MG63 (cell line): Measurements from ENCODE around the gene ERC2. TPM values are rescaled to one million over a fixed set of nuclear protein-coding genes. Genes with fewer than 3 reads are reported as not detected.

Source experiments
- DNase-seq: peaks from one replicate; pipeline ENCODE4 v3.0.0-alpha.2; 2020
- H3K27me3 ChIP-seq: fragments of 250-450 bp; sonication (Bioruptor Pico); 2 replicates; pipeline ENCODE4 v1.5.1; 2020; ENCODE audit warnings: mild to moderate bottlenecking, moderate library complexity
- H3K36me3 ChIP-seq: fragments of 250-450 bp; sonication (Bioruptor Pico); 2 replicates; pipeline ENCODE4 v1.5.1; 2020; ENCODE audit warnings: mild to moderate bottlenecking, moderate library complexity
- H3K4me3 ChIP-seq: fragments of 250-450 bp; sonication (Bioruptor Pico); 2 replicates; pipeline ENCODE4 v1.5.1; 2020; ENCODE audit warnings: mild to moderate bottlenecking, moderate library complexity
- H3K9me3 ChIP-seq: fragments of 250-450 bp; sonication (Bioruptor Pico); 2 replicates; pipeline ENCODE4 v1.5.1; 2020; ENCODE audit warnings: mild to moderate bottlenecking, moderate library complexity
- total RNA-seq: library from RNA; depleted of rRNA; stranded (reverse); fragments of >200 nt; shearing (Covaris generic); gene quantifications from 2 replicates; pipeline ENCODE4 v1.2.3, GENCODE V29; 2014; ENCODE audit warnings: low replicate concordance

Gene ERC2
- total RNA-seq, 1 experiment from 2014 or later, result not detected

- H3K27me3 ChIP-seq, result no peaks in the 10 kb centered on the region
- H3K4me3 ChIP-seq, result no peak overlapping the region
- no peak for DNase-seq
- no peaks in the 10 kb centered on the region for H3K36me3 ChIP-seq
- H3K9me3 ChIP-seq, result no peaks in the 10 kb centered on the region
These were observed 731.1 kb downstream of the ERC2 start for GRCh38 chr3:55737186-55737585.

DNA sequence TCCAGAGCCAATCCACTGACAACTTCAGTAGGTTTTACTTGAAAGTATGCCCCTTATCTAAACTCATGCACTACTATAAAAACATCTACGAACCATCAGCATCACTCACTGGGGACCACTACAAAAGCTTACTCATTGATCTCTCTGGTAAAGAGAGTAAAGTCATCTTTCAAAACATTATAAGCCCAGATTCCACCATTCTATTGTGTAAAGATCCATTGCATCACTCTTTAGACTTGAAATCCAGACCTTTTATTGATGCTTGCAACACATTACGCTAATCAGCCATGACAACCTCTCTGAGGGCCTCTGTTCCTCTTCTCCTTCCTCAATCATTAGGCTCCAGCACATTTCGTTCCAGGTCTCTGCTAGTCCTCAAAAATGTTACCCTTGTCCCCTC lies 732.3 kb downstream of the ERC2 start:
- Histone ChIP-seq H3K9me3 (no peaks in the 10 kb centered on the region), H3K27me3 (no peaks in the 10 kb centered on the region), H3K4me3 (no peak overlapping the region), H3K36me3 (no peaks in the 10 kb centered on the region)
- DNase-seq, result no peak

DNA sequence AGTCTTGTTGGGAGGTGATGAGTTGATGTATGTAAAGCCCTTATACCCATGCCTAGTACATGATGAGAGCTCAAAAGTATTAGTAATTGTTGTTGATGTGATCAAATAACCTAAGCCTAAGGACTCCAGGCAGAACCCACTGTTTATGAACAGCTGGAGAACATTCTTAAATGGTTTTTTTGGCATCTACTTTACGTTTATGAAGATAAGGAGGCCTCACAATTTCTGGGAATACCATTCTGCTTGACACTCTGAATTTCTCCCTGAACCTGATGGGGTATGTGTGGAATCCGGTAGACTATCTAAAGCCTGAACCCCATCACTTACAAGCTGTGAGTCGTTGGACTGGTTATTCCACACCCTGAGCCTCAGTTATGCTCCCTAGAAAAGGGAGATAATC lies 736.5 kb downstream of the ERC2 start:
- no peak for DNase-seq
- H3K9me3 ChIP-seq, result no peaks in the 10 kb centered on the region
- H3K36me3 ChIP-seq, result no peaks in the 10 kb centered on the region
- no peak overlapping the region for H3K4me3 ChIP-seq
- H3K27me3 ChIP-seq, result no peaks in the 10 kb centered on the region

GRCh38 chr3:55729546-55729945 lies 738.7 kb downstream of the ERC2 start:
- H3K36me3 ChIP-seq, result no peaks in the 10 kb centered on the region
- H3K4me3 ChIP-seq, result no peak overlapping the region
- no peak for DNase-seq
- no peaks in the 10 kb centered on the region for H3K27me3 ChIP-seq
- H3K9me3 ChIP-seq, result no peaks in the 10 kb centered on the region

GRCh38 chr3:55728461-55729100 lies 739.7 kb downstream of the ERC2 start:
- H3K4me3 ChIP-seq, result no peak overlapping the region
- DNase-seq, result no peak
- H3K27me3 ChIP-seq, result no peaks in the 10 kb centered on the region
- no peaks in the 10 kb centered on the region for H3K36me3 ChIP-seq
- no peaks in the 10 kb centered on the region for H3K9me3 ChIP-seq

DNA sequence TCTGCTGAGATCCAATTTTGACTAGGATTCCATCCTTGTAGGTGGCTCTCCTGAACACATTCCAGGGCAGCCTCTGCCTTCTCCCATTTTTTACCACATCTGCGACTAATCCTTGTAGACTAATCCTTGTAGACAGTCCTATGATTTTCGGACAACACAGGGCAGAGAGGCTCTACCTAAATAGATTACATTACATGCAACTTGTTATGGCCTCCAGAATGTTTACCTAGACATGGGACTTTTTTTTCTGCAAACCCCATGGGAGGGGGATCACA lies 741.8 kb downstream of the ERC2 start:
- Histone ChIP-seq H3K9me3 (no peaks in the 10 kb centered on the region), H3K27me3 (no peaks in the 10 kb centered on the region), H3K36me3 (no peaks in the 10 kb centered on the region), H3K4me3 (no peak overlapping the region)
- DNase-seq, result no peak

DNA sequence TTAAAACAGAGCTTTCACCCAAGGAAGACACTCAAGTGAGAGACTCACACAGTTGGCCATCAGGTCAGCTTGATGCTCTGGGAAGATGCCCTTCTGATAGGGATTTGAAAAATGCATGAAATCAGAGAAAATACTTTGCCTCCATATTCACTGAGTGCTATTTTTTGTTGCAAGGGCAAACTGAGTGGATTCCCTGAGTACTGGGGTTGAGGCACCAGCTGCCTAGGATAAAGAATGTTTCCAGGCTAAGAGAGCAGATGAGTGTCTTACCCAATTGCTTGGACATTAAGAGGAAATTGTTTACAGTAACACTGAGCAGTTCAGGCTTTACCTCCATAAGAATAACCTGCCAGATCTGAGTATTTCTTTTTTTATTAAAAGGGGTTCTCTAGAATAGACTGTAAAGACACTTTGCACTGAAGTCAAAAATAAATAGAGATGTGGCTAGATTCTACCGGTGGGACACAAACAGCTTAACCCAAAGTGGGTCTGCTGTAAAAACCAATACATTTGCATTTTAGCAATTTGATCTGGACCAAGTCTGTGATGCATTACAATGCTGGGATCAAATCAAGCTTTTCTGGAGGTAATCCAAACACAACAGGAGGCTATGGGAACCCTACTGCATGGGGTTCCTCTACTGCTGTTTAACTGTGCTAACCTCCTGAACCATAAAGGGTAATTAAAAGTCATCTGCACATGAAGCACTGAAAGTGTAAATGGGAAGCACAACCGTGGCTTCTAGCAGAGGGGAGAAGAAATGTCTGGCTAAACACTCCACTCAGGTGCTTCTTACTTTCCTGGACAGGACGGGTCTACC lies 742.4 kb downstream of the ERC2 start:
- Histone ChIP-seq H3K27me3 (no peaks in the 10 kb centered on the region), H3K36me3 (no peaks in the 10 kb centered on the region), H3K9me3 (no peaks in the 10 kb centered on the region), H3K4me3 (no peak overlapping the region)
- no peak for DNase-seq

- H3K9me3 ChIP-seq, result no peaks in the 10 kb centered on the region
- no peaks in the 10 kb centered on the region for H3K36me3 ChIP-seq
- H3K27me3 ChIP-seq, result no peaks in the 10 kb centered on the region
- DNase-seq, result no peak
- H3K4me3 ChIP-seq, result no peak overlapping the region
These were observed 743.4 kb downstream of the ERC2 start for GRCh38 chr3:55724821-55725220.

- DNase-seq, result no peak
- Histone ChIP-seq H3K36me3 (no peaks in the 10 kb centered on the region), H3K27me3 (no peaks in the 10 kb centered on the region), H3K4me3 (no peak overlapping the region), H3K9me3 (no peaks in the 10 kb centered on the region)
These were observed 743.9 kb downstream of the ERC2 start for GRCh38 chr3:55724407-55724784.

DNA sequence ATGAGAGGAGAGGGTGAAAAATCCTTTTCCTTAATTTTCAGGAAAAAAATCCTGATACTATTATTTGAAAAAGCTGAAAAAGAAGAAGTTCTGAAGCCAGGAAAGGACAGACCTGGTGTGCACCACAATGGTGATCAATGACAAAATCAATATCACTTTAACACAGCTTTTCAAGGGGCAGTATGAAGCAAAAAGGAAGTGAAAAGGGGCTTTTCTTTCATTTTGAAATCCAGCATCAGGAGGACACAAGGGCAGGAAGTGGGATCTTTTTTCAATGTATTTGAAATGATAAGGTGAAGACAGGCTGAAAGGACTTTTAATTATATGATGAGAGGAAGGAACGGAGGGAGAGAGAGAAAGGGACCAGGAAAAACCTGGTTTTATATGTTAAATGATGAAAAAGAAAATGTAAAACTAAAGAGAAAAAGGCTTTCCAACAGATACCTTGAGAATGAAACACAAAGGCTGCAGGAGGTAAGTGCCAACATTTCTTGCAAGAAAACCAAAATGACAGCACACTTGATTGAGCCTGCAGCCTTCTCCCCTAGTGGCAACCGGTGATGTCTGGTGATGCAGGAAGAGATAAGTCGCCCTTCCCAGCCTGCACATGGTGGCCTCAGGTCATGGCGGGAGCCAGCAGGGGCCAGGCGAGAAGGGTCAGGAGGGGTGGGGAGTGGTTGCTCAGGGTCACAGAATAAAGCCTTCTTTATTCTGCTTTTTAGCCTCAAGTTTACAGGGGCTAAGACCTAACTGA lies 744.4 kb downstream of the ERC2 start:
- Histone ChIP-seq H3K9me3 (no peaks in the 10 kb centered on the region), H3K4me3 (no peak overlapping the region), H3K36me3 (no peaks in the 10 kb centered on the region), H3K27me3 (no peaks in the 10 kb centered on the region)
- DNase-seq, result no peak

DNA sequence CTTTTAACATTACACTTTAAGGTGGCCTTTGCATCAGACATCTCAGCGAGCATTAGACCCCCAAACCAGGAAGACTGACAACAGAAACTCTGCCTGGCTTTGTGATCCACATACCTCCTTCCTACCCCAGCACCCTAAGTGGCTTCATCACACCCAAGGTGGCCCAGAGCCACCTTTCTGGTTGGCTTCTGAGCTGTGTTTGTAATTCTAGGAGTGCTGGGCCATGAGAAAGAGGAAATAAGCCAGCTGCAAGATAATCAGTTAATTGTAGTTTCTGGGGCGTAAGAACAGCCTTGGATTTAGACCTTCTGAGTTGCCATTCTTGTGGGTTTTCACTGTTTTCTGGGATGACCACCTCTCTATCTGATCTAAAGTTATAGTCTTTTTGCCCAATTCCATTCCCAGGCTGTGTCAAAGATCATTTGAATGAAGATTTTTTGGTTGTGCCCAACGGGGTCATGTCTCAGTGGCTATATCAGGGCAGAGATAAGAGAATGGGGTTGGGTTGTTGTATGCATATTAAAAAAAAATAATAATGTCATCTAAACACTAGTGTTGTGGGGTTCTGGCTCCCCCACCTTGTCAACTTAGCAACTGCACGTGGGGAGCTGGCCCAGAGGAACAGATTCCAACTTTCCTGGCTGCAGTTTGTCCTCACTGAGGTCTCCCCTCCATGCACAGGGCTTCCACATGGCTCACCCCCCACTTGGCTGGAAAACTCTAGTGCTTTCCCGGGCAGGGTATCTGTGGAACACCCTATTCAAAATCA lies 746.4 kb downstream of the ERC2 start:
- no peaks in the 10 kb centered on the region for H3K36me3 ChIP-seq
- H3K4me3 ChIP-seq, result no peak overlapping the region
- no peaks in the 10 kb centered on the region for H3K9me3 ChIP-seq
- no peaks in the 10 kb centered on the region for H3K27me3 ChIP-seq
- DNase-seq, result peak; percentile 17

DNA sequence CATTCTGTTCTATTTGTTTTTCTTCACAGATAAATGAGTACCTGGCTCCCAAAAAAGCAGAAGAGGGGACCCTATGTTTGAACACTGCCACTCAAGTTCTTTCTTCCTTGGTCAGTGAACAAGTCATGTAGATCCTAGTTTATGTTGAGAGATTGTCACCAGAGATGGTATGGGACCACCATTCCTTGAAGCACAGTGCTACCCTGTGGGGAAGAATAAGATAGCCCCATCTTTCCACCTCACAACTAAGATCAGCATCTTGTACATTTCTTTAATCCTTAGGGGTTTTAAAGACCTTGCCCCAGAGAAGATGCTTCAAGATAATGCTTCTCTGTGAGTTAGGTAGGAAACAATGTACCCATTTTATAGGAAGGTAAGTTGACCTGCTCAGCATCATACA lies 747.7 kb downstream of the ERC2 start:
- Histone ChIP-seq H3K9me3 (no peaks in the 10 kb centered on the region), H3K4me3 (no peak overlapping the region), H3K27me3 (no peaks in the 10 kb centered on the region), H3K36me3 (no peaks in the 10 kb centered on the region)
- DNase-seq, result no peak

DNA sequence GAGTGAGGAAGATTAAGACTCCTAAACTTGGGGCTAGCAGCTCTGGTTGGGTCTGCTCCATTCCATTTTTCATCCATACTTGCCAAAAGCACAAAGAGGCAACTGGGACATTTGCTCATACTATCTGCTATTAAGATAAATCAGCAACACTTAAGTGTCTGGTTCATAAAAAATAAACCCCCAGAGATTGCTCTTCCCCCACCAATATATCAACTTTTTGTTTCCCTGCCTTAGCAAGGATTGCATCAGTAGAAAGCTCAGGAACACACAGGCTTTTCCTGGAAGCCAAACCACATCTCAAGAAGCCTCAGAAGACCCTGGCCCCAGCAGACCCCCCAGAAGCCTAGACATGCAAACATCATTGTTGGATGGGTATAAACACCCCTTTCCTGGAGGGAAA lies 748.8 kb downstream of the ERC2 start:
- Histone ChIP-seq H3K36me3 (no peaks in the 10 kb centered on the region), H3K9me3 (no peaks in the 10 kb centered on the region), H3K4me3 (no peak overlapping the region), H3K27me3 (no peaks in the 10 kb centered on the region)
- no peak for DNase-seq

DNA sequence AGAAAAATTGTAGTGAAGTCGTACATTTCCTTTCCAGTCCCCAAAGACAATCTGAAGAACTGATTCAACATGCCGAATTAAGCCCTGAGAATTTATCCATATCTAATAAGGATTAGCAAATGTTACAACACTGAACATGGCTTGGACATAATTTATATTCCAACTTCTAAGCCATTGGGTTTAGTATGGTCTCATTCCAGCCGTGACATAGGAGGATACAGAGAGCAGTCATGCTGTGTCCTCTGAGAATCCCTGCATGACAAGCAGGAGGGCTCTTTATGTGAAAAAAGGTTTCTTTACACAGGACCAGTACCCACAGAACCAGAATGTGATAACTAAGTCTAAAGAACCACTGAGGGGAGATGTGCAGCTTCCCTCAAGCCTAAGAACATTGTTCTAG lies 749.3 kb downstream of the ERC2 start:
- no peaks in the 10 kb centered on the region for H3K9me3 ChIP-seq
- H3K27me3 ChIP-seq, result no peaks in the 10 kb centered on the region
- no peak for DNase-seq
- H3K4me3 ChIP-seq, result no peak overlapping the region
- no peaks in the 10 kb centered on the region for H3K36me3 ChIP-seq

- no peak overlapping the region for H3K4me3 ChIP-seq
- H3K9me3 ChIP-seq, result no peaks in the 10 kb centered on the region
- no peaks in the 10 kb centered on the region for H3K36me3 ChIP-seq
- no peaks in the 10 kb centered on the region for H3K27me3 ChIP-seq
- DNase-seq, result peak; percentile 28
These were observed 749.7 kb downstream of the ERC2 start for GRCh38 chr3:55718521-55718921.

DNA sequence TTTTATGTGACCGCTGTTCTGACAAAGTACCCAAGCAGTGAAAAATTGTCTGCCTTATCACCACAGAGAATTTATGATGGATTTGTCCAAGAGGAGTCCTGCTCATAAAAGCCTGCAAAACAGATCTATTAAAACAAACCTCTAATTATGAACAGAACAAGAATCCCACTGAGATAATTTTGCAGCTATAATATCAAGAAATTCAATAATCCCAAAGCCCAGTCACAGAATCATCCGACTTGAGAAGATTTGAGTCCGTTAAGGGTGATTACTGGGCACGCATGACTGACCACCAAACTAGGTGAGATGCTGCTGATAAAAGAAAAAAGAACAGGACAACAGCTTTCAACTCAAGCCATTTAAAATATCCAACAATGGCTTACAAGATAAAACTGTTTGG lies 750.2 kb downstream of the ERC2 start:
- DNase-seq, result no peak
- no peak overlapping the region for H3K4me3 ChIP-seq

GRCh38 chr3:55717481-55717880 lies 750.8 kb downstream of the ERC2 start:
- H3K9me3 ChIP-seq, result no peaks in the 10 kb centered on the region
- DNase-seq, result no peak
- H3K4me3 ChIP-seq, result no peak overlapping the region
- no peaks in the 10 kb centered on the region for H3K27me3 ChIP-seq
- no peaks in the 10 kb centered on the region for H3K36me3 ChIP-seq

More for the DNA sequence above, 750.2 kb downstream of the ERC2 start:
- H3K36me3 ChIP-seq, result no peaks in the 10 kb centered on the region
- H3K27me3 ChIP-seq, result no peaks in the 10 kb centered on the region
- no peaks in the 10 kb centered on the region for H3K9me3 ChIP-seq
